ENCODE measurements around the gene CREBBP. TPM values are rescaled to one million over a fixed set of nuclear protein-coding genes. Genes with fewer than 3 reads are reported as not detected.
A peak's percentile ranks its signal among the peaks of the same experiment; 100 is the strongest.

Gene CREBBP
- total and polyA plus RNA-seq, 9 of the 15 experiments (the other 6 are each of a cell fraction or from before 2014, with no cell fraction given) = 0.70 to 24.8 (median 5.6) TPM

- CTCF ChIA-PET (ENCODE audit: low intra/inter-chr PET ratio) = no interaction called here
- peak overlapping the region; percentile 93 for H2AFZ ChIP-seq (ENCODE audit: low read depth, low read length)
Observed at GRCh38 chr16:3718019-3718391, 162.5 kb downstream of the CREBBP start.

More at GRCh38 chr16:3718019-3718391, 162.5 kb downstream of the CREBBP start:
- in situ Hi-C loops (cut with MboI) (no loop called here), intact Hi-C loops (cut with micrococcal nuclease) (no loop called here)
- peak overlapping the region; percentile 95 to 98 for H3K9ac ChIP-seq (ENCODE audit: insufficient read depth in 1 of 2, low read depth in 2 of 2, low read length in 2 of 2)
- H3K36me3 ChIP-seq (ENCODE audit: control insufficient read depth, insufficient read depth, low read length) = peaks cover 30% of the 10 kb centered on the region
- 18% methylated on average over 5 of the region's 5 CpGs for WGBS (ENCODE audit: insufficient coverage, low coverage, missing lambda C conversion rate)
- peak overlapping the region; percentile 97 for H3K4me3 ChIP-seq
- TSS peak; percentile 96 for BruUV-seq (replicated peaks)
- POLR2A ChIA-PET = interaction anchor here (0.9 to 2.3 kb wide), 7 partner anchors 10 to 358 kb away, joined by 3 to 6 read pairs (median 3); partner anchors contain the start of gene CREBBP
- H3K27ac ChIP-seq (ENCODE audit: extremely low read depth, low read depth, low read length) = peak overlapping the region; percentile 95
- H3K27me3 ChIP-seq (ENCODE audit: control insufficient read depth in 2 of 2, insufficient read depth in 2 of 2, low read length in 2 of 2) = no peaks in the 10 kb centered on the region
- TF ChIP-seq ZNF347 (CRISPR knock-in tag; IDR thresholded peaks at IDR 0.05; ENCODE audit: low read depth) = no peak
- TF ChIP-seq ZNF561 (CRISPR knock-in tag; conservative IDR thresholded peaks at IDR 0.05) = no peak
- TF ChIP-seq ZNF324 (CRISPR knock-in tag; IDR thresholded peaks at IDR 0.05) = no peak
- peak; percentile 16; the same call in 1 of the 2 replicates for TF ChIP-seq NR2C1 (IDR thresholded peaks at IDR 0.05)
- no peak for TF ChIP-seq NR2C1 (tag; IDR thresholded peaks at IDR 0.05)
- TF ChIP-seq ARNT (IDR thresholded peaks at IDR 0.05) = peak in 1 of 2 experiments; percentile 25; a peak in 1 of 4 replicates
- 0 out of 2 replicates have a peak, but pooled peaks have one; percentile 7 for TF ChIP-seq TRIM25 (IDR thresholded peaks at IDR 0.05; ENCODE audit: borderline replicate concordance)
- no peak for TF ChIP-seq ZNF551 (CRISPR knock-in tag; IDR thresholded peaks at IDR 0.05)
- peak; percentile 33; the same call in 1 of the 2 replicates for TF ChIP-seq NFRKB (IDR thresholded peaks at IDR 0.05; ENCODE audit: low read depth)
- peak; percentile 1; the same call in 1 of the 2 replicates for TF ChIP-seq PML (IDR thresholded peaks at IDR 0.05; ENCODE audit: low read length)
- TF ChIP-seq ZKSCAN8 (CRISPR knock-in tag; IDR thresholded peaks at IDR 0.05) = no peak
- TF ChIP-seq HDAC8 (tag; IDR thresholded peaks at IDR 0.05) = no peak
- no peak for TF ChIP-seq ZNF224 (CRISPR knock-in tag; IDR thresholded peaks at IDR 0.05)
- TF ChIP-seq BRCA1 (IDR thresholded peaks at IDR 0.05) = no peak
- TF ChIP-seq BRCA1 (CRISPR knock-in tag; IDR thresholded peaks at IDR 0.05) = no peak
- no peak for TF ChIP-seq SRSF7 (optimal IDR thresholded peaks at IDR 0.05; ENCODE audit: low read depth, low read length)
- no peak for TF ChIP-seq ZKSCAN3 (CRISPR knock-in tag; IDR thresholded peaks at IDR 0.05)
- TF ChIP-seq NCOR1 (IDR thresholded peaks at IDR 0.05) = 0 out of 2 replicates have a peak, but pooled peaks have one; percentile 4
- TF ChIP-seq BRD9 (IDR thresholded peaks at IDR 0.05; ENCODE audit: low read depth, partially characterized antibody) = peak; percentile 47
- TF ChIP-seq, protein P1, sequence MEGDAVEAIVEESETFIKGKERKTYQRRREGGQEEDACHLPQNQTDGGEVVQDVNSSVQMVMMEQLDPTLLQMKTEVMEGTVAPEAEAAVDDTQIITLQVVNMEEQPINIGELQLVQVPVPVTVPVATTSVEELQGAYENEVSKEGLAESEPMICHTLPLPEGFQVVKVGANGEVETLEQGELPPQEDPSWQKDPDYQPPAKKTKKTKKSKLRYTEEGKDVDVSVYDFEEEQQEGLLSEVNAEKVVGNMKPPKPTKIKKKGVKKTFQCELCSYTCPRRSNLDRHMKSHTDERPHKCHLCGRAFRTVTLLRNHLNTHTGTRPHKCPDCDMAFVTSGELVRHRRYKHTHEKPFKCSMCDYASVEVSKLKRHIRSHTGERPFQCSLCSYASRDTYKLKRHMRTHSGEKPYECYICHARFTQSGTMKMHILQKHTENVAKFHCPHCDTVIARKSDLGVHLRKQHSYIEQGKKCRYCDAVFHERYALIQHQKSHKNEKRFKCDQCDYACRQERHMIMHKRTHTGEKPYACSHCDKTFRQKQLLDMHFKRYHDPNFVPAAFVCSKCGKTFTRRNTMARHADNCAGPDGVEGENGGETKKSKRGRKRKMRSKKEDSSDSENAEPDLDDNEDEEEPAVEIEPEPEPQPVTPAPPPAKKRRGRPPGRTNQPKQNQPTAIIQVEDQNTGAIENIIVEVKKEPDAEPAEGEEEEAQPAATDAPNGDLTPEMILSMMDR (IDR thresholded peaks at IDR 0.05 in 2 of 3, conservative IDR thresholded peaks at IDR 0.05 in 1 of 3; ENCODE audit: insufficient read depth in 2 of 3, low read depth in 1 of 3, low read length in 3 of 3) = no peak
- TF ChIP-seq THRAP3 (IDR thresholded peaks at IDR 0.05; ENCODE audit: borderline replicate concordance) = 0 out of 2 replicates have a peak, but pooled peaks have one; percentile 66
- 0 out of 2 replicates have a peak, but pooled peaks have one; percentile 58 for TF ChIP-seq MIER1 (IDR thresholded peaks at IDR 0.05; ENCODE audit: low read depth)
- ATAC-seq (no peak), FAIRE-seq (peak; percentile 75), DNase-seq (ENCODE audit: extremely low read depth in 1 of 4, low spot score in 3 of 4) (no peak)
- peaks cover 21 to 42% of the 10 kb centered on the region in 2 experiments for H3K4me1 ChIP-seq (replicated peaks in 1 of 2; ENCODE audit: control insufficient read depth in 2 of 2, insufficient read depth in 2 of 2, low read length in 2 of 2)
- H3K9me1 ChIP-seq (ENCODE audit: control insufficient read depth, insufficient read depth, low read length) = peaks cover 9% of the 10 kb centered on the region
- 0 out of 2 replicates have a peak, but pooled peaks cover 1% of the 10 kb centered on the region for H3K9me3 ChIP-seq (replicated peaks; ENCODE audit: control insufficient read depth, insufficient read depth, low read depth, low read length)
- no peaks in the 10 kb centered on the region; the same call in 1 of the 2 replicates for H4K20me1 ChIP-seq (replicated peaks; ENCODE audit: control insufficient read depth, insufficient read depth, low read length)
- H3K4me2 ChIP-seq (ENCODE audit: insufficient read depth, low read length) = peak overlapping the region; percentile 99
- peaks cover 52% of the 10 kb centered on the region for H3K79me2 ChIP-seq (ENCODE audit: control insufficient read depth, insufficient read depth, low read length)

Data from K562 (cell line).